ENCODE measurements around the gene GLA.

DNA sequence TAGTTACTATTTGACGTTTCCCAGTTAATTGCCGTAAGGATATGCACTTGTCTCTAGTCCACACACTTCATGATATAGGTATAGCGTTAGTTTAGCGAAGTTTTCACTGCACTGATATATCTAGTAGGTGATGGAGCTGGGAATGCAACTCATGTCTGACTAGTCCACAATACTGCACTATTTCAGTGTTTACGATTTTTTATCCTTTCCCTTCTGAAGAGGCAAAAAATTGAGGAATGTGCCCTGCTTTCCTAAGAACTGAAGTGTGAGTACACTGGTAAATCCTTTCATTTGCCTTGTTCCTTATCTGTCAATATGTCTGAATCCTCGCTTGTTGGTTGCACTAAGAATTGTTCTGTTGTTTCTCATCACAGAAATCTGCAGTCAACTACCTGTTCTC lies 15.9 kb downstream of the GLA start:
- TF ChIP-seq, protein P1, sequence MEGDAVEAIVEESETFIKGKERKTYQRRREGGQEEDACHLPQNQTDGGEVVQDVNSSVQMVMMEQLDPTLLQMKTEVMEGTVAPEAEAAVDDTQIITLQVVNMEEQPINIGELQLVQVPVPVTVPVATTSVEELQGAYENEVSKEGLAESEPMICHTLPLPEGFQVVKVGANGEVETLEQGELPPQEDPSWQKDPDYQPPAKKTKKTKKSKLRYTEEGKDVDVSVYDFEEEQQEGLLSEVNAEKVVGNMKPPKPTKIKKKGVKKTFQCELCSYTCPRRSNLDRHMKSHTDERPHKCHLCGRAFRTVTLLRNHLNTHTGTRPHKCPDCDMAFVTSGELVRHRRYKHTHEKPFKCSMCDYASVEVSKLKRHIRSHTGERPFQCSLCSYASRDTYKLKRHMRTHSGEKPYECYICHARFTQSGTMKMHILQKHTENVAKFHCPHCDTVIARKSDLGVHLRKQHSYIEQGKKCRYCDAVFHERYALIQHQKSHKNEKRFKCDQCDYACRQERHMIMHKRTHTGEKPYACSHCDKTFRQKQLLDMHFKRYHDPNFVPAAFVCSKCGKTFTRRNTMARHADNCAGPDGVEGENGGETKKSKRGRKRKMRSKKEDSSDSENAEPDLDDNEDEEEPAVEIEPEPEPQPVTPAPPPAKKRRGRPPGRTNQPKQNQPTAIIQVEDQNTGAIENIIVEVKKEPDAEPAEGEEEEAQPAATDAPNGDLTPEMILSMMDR (IDR thresholded peaks at IDR 0.05; ENCODE audit: borderline replicate concordance, extremely low read depth, low read length, poor library complexity, severe bottlenecking): no peak
- no peak for TF ChIP-seq EZH2 (IDR thresholded peaks at IDR 0.05; ENCODE audit: borderline replicate concordance, low read depth, low read length, severe bottlenecking)

Measured in DND-41 (cell line).